Measurements from ENCODE around the gene ZNF485.

Gene ZNF485

DNA sequence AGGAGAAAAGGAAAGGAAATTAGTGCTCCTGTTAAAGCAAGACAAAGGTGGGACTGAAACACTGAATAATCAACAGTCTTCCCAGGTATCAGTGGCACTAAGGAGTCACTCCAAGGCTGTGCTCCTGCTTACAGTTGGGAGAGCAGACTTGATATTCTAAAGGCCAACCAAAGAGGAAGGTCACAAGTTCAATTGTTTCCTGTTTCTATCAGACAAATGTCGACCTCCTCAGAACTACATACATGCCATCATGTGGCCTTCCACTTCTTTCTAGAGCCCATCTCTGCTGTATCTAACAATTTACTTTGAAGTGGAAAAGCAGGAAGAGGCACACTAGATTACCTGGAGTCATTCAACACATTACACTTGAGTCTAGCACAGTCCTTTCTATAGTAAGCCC, 35.3 kb upstream of the ZNF485 start:
- no peak overlapping the region for H3K9ac ChIP-seq (ENCODE audit: low read depth, low read length)
- H3K4me1 ChIP-seq (ENCODE audit: insufficient read depth, low read length): peaks cover 3% of the 10 kb centered on the region
- H3K79me2 ChIP-seq (ENCODE audit: insufficient read depth, low read length): no peaks in the 10 kb centered on the region
- H3K27ac ChIP-seq (ENCODE audit: low read length): no peak overlapping the region
- H3K4me3 ChIP-seq (ENCODE audit: low read depth in 1 of 2, low read length in 2 of 2): no peak overlapping the region
- TF ChIP-seq EZH2 (IDR thresholded peaks at IDR 0.05; ENCODE audit: borderline replicate concordance, low read depth, low read length, severe bottlenecking) (no peak), CTCF (IDR thresholded peaks at IDR 0.05; ENCODE audit: borderline replicate concordance, extremely low read depth, low read length, poor library complexity, severe bottlenecking) (no peak)
- ATAC-seq (ENCODE audit: insufficient read depth, low read depth): no peak
- H3K36me3 ChIP-seq (ENCODE audit: insufficient read depth, low read length): no peaks in the 10 kb centered on the region
- no peak overlapping the region for H2AFZ ChIP-seq (ENCODE audit: low read depth, low read length)
- no peaks in the 10 kb centered on the region for H3K27me3 ChIP-seq (ENCODE audit: insufficient read depth, low read length, poor library complexity)
- H3K9me3 ChIP-seq (ENCODE audit: insufficient read depth, low read length, severe bottlenecking): peaks cover 3% of the 10 kb centered on the region
- DNase-seq: no peak
- H4K20me1 ChIP-seq (ENCODE audit: insufficient read depth, low read length): no peaks in the 10 kb centered on the region
- no peak overlapping the region for H3K4me2 ChIP-seq (ENCODE audit: insufficient read depth, low read length)

DNA sequence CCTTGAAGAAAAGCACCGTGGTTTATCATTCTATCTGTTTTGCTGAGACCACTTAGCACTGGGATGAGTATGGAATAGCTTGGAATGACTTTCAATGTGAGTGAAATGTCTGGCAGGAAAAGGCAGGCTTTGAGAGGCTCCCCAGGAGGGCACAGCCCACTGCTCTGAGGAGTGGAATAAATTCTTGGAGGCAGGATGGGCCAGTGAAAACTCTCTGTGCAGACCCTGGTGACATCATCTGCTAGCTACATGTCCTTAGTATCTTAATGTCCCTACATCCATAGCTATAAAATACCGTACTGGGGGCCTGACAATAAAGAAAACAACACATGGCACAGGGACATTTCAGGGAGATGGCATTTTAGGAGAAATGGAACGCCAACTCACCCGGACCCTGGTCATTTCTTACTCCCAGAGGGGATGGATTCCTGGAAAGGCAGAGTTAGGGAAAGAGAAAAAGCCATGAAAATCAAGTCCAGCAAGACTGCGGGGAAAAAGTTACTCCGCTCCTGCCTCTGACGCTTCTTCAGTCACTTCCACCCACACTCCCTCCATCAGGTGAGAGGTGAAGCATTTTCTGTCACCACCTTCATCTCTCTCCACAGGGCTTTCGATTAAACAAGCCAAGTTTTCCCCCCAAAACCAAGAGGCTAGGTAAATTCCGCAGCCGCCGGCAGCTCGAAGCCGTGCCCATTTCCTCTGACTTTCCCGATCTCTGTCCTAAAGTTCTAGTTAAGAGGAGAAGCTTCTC, 32.8 kb upstream of the ZNF485 start:
- DNase-seq (no peak), ATAC-seq (ENCODE audit: insufficient read depth, low read depth) (no peak)
- Histone ChIP-seq H2AFZ (ENCODE audit: low read depth, low read length) (no peak overlapping the region), H3K4me1 (ENCODE audit: insufficient read depth, low read length) (peaks cover 6% of the 10 kb centered on the region), H3K4me2 (ENCODE audit: insufficient read depth, low read length) (no peak overlapping the region), H3K4me3 (ENCODE audit: low read depth in 1 of 2, low read length in 2 of 2) (no peak overlapping the region), H3K9me3 (ENCODE audit: insufficient read depth, low read length, severe bottlenecking) (peaks cover 6% of the 10 kb centered on the region), H3K36me3 (ENCODE audit: insufficient read depth, low read length) (no peaks in the 10 kb centered on the region), H4K20me1 (ENCODE audit: insufficient read depth, low read length) (no peaks in the 10 kb centered on the region), H3K27me3 (ENCODE audit: insufficient read depth, low read length, poor library complexity) (no peaks in the 10 kb centered on the region), H3K9ac (ENCODE audit: low read depth, low read length) (no peak overlapping the region), H3K79me2 (ENCODE audit: insufficient read depth, low read length) (no peaks in the 10 kb centered on the region), H3K27ac (ENCODE audit: low read length) (no peak overlapping the region)
- TF ChIP-seq EZH2 (IDR thresholded peaks at IDR 0.05; ENCODE audit: borderline replicate concordance, low read depth, low read length, severe bottlenecking) (no peak), CTCF (IDR thresholded peaks at IDR 0.05; ENCODE audit: borderline replicate concordance, extremely low read depth, low read length, poor library complexity, severe bottlenecking) (no peak)

GRCh38 chr10:43574001-43574892, 32.0 kb upstream of the ZNF485 start, which contains the start of gene ZNF239:
ZNF239 (minus strand) TSS chr10:43574616; CDS start chr10:43558079, 16,537 bp downstream.
- no peak within 1 kb of the TSS for H3K4me2 ChIP-seq (ENCODE audit: insufficient read depth, low read length)
- TF ChIP-seq CTCF (IDR thresholded peaks at IDR 0.05; ENCODE audit: borderline replicate concordance, extremely low read depth, low read length, poor library complexity, severe bottlenecking): no peak
- TF ChIP-seq EZH2 (IDR thresholded peaks at IDR 0.05; ENCODE audit: borderline replicate concordance, low read depth, low read length, severe bottlenecking): no peak
- no peak within 1 kb of the TSS for H3K27ac ChIP-seq (ENCODE audit: low read length)
- H3K4me1 ChIP-seq (ENCODE audit: insufficient read depth, low read length): peaks cover 6% of the 10 kb centered on the region
- H4K20me1 ChIP-seq (ENCODE audit: insufficient read depth, low read length): no peaks in the 10 kb centered on the region
- H3K79me2 ChIP-seq (ENCODE audit: insufficient read depth, low read length): no peaks in the 10 kb centered on the region
- no peaks in the 10 kb centered on the region for H3K27me3 ChIP-seq (ENCODE audit: insufficient read depth, low read length, poor library complexity)
- ATAC-seq (ENCODE audit: insufficient read depth, low read depth) (no peak), DNase-seq (no peak)
- no peaks in the 10 kb centered on the region for H3K36me3 ChIP-seq (ENCODE audit: insufficient read depth, low read length)
- H3K4me3 ChIP-seq (ENCODE audit: low read depth in 1 of 2, low read length in 2 of 2): no peak within 1 kb of the TSS
- no peak within 1 kb of the TSS for H2AFZ ChIP-seq (ENCODE audit: low read depth, low read length)
- H3K9ac ChIP-seq (ENCODE audit: low read depth, low read length): no peak within 1 kb of the TSS
- H3K9me3 ChIP-seq (ENCODE audit: insufficient read depth, low read length, severe bottlenecking): peaks cover 6% of the 10 kb centered on the region

All from DND-41 (cell line).